Measurements from ENCODE around the gene ZBTB24.

ZBTB24 gene

GRCh38 chr6:109512271-109512817, 29.3 kb upstream of the ZBTB24 start:
- no peak for DNase-seq (ENCODE audit: low spot score in 2 of 2)
- Mint-ChIP-seq H3K36me3 (ENCODE audit: insufficient read depth) (peaks cover 2% of the 10 kb centered on the region), H3K27me3 (no peaks in the 10 kb centered on the region), H3K4me1 (peaks cover 18% of the 10 kb centered on the region), H3K4me3 (no peak overlapping the region), H3K9me3 (no peaks in the 10 kb centered on the region), H3K27ac (ENCODE audit: low read depth) (no peak overlapping the region)
- ATAC-seq (replicated peaks; ENCODE audit: extremely low read depth, poor library complexity, severe bottlenecking) = no peak

- Mint-ChIP-seq H3K9me3 (no peaks in the 10 kb centered on the region), H3K4me3 (no peak overlapping the region), H3K4me1 (peaks cover 18% of the 10 kb centered on the region), H3K36me3 (ENCODE audit: insufficient read depth) (peaks cover 2% of the 10 kb centered on the region), H3K27me3 (no peaks in the 10 kb centered on the region), H3K27ac (ENCODE audit: low read depth) (no peak overlapping the region)
- DNase-seq (ENCODE audit: low spot score in 2 of 2) (no peak), ATAC-seq (replicated peaks; ENCODE audit: extremely low read depth, poor library complexity, severe bottlenecking) (no peak)
These were observed 28.8 kb upstream of the ZBTB24 start for GRCh38 chr6:109511832-109512231.

DNA sequence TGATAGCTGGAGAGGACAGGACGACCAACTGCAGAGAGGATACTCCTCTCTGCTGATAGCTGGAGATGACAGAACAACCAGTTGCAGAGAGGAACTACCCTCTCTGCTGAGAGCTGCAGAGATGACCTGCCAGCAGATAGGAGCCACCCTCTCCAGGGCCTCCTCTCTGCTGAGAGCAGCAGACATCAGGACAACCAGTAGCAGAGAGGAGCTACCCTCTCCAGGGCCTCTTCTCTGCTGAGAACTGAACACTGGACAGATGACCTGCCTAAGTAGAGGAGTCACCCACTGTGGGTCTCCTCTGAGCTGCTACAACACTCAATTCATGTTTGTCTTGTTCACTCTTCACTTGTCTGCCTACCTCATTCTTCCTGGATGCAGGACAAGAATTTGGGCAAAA, 27.3 kb upstream of the ZBTB24 start:
- ATAC-seq (replicated peaks; ENCODE audit: extremely low read depth, poor library complexity, severe bottlenecking) = no peak
- Mint-ChIP-seq H3K27ac (ENCODE audit: low read depth) (no peak overlapping the region), H3K36me3 (ENCODE audit: insufficient read depth) (peaks cover 2% of the 10 kb centered on the region), H3K27me3 (no peaks in the 10 kb centered on the region), H3K9me3 (no peaks in the 10 kb centered on the region), H3K4me3 (no peak overlapping the region), H3K4me1 (peaks cover 8% of the 10 kb centered on the region)
- no peak for DNase-seq (ENCODE audit: low spot score in 2 of 2)

DNA sequence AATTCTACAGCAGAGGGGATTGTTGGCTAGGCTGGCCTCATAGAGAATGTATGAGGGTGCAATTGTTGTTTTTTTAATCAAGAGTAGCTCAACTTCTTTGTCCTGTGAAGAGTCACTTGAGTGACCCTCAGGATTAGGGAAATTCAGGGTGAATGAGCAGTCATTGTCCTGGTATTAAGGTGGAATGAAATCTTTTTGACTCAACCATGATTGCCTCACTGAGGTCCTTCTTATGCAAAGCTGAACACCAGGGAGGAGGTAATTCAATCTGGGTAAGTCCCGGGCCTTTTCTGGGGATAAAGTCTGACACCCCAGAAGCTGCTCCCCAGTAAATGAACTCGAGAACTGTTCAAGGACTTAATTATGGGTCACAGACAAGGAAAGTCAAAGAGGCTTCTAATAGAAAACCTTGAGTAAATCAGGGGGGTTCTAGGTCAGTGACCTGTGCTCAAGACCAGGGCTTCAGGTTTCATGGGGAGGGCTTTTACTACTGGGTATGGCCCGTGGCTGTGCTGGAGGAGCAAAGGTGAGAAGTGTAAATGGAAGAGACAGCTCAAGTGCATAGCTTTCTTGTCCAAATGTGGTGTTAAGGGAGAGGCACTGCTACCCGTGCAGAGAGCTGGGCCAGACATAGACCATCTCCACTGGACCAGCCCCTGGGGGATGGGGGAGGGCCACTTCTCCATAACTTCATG, 25.3 kb upstream of the ZBTB24 start:
- Mint-ChIP-seq H3K9me3 (no peaks in the 10 kb centered on the region), H3K27me3 (no peaks in the 10 kb centered on the region), H3K27ac (ENCODE audit: low read depth) (no peak overlapping the region), H3K4me3 (no peak overlapping the region), H3K4me1 (no peaks in the 10 kb centered on the region), H3K36me3 (ENCODE audit: insufficient read depth) (peaks cover 2% of the 10 kb centered on the region)
- ATAC-seq (replicated peaks; ENCODE audit: extremely low read depth, poor library complexity, severe bottlenecking) = no peak
- DNase-seq (ENCODE audit: low spot score in 2 of 2) = no peak

DNA sequence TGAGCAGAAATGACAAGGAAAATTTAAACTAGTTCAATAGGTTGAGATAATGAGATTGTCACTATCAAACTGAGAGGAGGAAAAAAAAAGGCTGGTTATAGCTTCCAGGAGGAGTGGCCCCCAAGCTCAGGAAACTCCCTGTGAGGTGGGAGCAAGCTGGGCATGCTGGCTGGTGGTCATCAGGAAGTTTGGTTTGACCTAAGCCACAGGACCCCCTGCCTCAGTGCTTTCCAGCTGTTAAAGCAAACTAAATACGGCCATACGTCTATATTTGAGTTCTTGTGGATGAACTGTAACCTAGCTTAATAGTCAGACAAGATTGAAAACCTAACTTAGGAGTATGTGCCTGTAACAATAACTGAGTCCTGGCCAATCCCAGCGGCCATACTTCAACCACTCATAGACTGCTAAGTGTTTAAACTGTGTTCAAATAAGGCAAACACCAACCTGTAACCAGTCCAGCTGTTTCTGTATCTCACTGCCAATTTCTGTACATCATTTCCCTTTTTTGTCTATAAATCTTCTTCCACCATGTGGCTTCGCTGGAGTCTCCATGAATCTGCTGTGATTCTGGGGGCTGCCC, 24.6 kb upstream of the ZBTB24 start:
- Mint-ChIP-seq H3K4me1 (no peaks in the 10 kb centered on the region), H3K9me3 (no peaks in the 10 kb centered on the region), H3K36me3 (ENCODE audit: insufficient read depth) (peaks cover 2% of the 10 kb centered on the region), H3K4me3 (no peak overlapping the region), H3K27me3 (peaks cover under 1% of the 10 kb centered on the region), H3K27ac (ENCODE audit: low read depth) (no peak overlapping the region)
- DNase-seq (ENCODE audit: low spot score in 2 of 2) (no peak), ATAC-seq (replicated peaks; ENCODE audit: extremely low read depth, poor library complexity, severe bottlenecking) (no peak)

DNA sequence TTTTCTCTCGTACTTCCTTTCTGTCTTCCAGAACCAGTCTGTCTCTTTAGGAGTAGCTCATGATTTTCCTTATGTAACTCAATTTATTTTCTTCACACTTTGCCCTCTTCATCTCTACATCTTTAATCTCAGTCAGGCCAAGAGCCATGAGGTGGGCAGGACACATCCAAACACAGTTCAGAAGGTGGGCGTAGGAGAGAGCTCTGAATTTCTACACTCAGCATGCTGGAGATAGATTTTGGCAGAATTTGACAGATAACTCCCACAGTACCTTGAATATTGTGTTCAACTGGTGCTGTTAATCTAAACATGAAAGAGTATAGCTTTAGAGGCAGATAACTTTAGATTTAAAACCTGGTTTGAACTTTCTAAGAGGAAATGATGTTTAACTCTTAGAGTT, 23.8 kb upstream of the ZBTB24 start:
- Mint-ChIP-seq H3K27ac (ENCODE audit: low read depth) (no peak overlapping the region), H3K36me3 (ENCODE audit: insufficient read depth) (peaks cover 2% of the 10 kb centered on the region), H3K4me1 (no peaks in the 10 kb centered on the region), H3K9me3 (no peaks in the 10 kb centered on the region), H3K27me3 (peaks cover 8% of the 10 kb centered on the region), H3K4me3 (no peak overlapping the region)
- no peak for ATAC-seq (replicated peaks; ENCODE audit: extremely low read depth, poor library complexity, severe bottlenecking)
- DNase-seq (ENCODE audit: low spot score in 2 of 2) = no peak

DNA sequence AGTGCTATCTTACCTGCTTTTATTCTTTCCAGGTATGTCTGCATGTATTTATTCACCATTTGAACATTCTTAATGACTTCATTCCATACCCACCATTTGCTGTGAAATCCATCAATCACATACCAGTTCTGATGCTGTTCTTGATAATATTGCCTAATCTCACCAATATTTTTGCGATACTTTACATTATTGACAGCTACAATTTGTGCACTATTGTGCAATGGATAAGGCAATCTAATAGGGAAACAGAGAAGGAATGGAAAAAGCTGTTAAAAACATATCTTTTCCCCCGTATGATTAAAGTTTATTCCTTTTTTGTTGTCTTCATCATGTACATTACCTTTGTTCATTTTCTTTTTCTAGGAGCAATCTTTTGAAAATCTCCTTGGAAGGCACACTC, 23.3 kb upstream of the ZBTB24 start:
- no peaks in the 10 kb centered on the region for H3K4me1 Mint-ChIP-seq
- ATAC-seq (replicated peaks; ENCODE audit: extremely low read depth, poor library complexity, severe bottlenecking) (no peak), DNase-seq (ENCODE audit: low spot score in 2 of 2) (no peak)
- H3K27me3 Mint-ChIP-seq = peaks cover 12% of the 10 kb centered on the region
- H3K4me3 Mint-ChIP-seq = no peak overlapping the region
- no peaks in the 10 kb centered on the region for H3K9me3 Mint-ChIP-seq
- H3K36me3 Mint-ChIP-seq (ENCODE audit: insufficient read depth) = peaks cover 2% of the 10 kb centered on the region
- no peak overlapping the region for H3K27ac Mint-ChIP-seq (ENCODE audit: low read depth)

- no peak overlapping the region for H3K4me3 Mint-ChIP-seq
- peaks cover 12% of the 10 kb centered on the region for H3K27me3 Mint-ChIP-seq
- DNase-seq (ENCODE audit: low spot score in 2 of 2) = no peak
- H3K36me3 Mint-ChIP-seq (ENCODE audit: insufficient read depth) = no peaks in the 10 kb centered on the region
- H3K27ac Mint-ChIP-seq (ENCODE audit: low read depth) = no peak overlapping the region
- H3K9me3 Mint-ChIP-seq = no peaks in the 10 kb centered on the region
- no peaks in the 10 kb centered on the region for H3K4me1 Mint-ChIP-seq
- ATAC-seq (replicated peaks; ENCODE audit: extremely low read depth, poor library complexity, severe bottlenecking) = no peak
These were observed 20.6 kb upstream of the ZBTB24 start for GRCh38 chr6:109503327-109504224.

DNA sequence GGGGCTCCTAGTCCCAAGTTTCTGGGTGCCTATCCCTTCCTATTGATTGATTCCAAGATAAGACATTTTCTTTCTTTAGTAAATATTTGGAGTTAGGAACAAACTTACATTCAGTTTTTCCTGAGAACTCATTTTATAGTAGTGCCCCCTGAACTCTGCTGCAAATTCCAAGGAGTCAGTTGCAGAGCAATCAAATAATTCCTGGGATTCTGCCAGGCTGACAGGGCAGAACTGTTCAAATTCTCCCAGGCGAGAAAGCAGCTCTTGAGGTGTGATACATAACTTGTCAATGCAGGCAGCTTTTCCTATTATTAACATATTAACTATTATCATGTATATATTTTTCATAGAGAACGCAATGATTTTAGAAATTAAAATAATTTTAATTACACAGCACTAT, 15.9 kb upstream of the ZBTB24 start:
- DNase-seq (ENCODE audit: low spot score in 2 of 2) (no peak), ATAC-seq (replicated peaks; ENCODE audit: extremely low read depth, poor library complexity, severe bottlenecking) (no peak)
- H3K27me3 Mint-ChIP-seq = peaks cover 12% of the 10 kb centered on the region
- no peak overlapping the region for H3K4me3 Mint-ChIP-seq
- H3K4me1 Mint-ChIP-seq = no peaks in the 10 kb centered on the region
- H3K36me3 Mint-ChIP-seq (ENCODE audit: insufficient read depth) = peaks cover 1% of the 10 kb centered on the region
- H3K9me3 Mint-ChIP-seq = no peaks in the 10 kb centered on the region
- H3K27ac Mint-ChIP-seq (ENCODE audit: low read depth) = no peak overlapping the region

DNA sequence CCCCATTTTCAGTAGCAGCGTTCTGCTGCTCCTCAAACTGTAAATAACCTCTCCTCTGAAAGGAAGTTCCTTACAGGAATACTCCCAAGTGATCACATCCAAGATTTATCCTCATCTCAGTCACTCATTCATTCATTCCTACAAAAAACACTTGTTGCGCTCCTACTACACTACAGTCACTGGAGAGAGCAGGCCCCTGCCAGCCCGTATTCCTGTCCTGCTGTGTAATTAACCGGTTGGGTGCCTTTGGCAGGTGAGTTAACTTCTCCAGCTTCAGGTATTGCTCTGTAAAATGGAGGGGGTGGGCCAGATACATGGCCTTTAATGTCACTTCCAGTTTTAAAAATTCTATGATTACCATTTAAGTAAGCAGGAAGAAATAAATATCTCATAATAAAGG, 15.0 kb upstream of the ZBTB24 start:
- H3K36me3 Mint-ChIP-seq (ENCODE audit: insufficient read depth) = peaks cover 2% of the 10 kb centered on the region

DNA sequence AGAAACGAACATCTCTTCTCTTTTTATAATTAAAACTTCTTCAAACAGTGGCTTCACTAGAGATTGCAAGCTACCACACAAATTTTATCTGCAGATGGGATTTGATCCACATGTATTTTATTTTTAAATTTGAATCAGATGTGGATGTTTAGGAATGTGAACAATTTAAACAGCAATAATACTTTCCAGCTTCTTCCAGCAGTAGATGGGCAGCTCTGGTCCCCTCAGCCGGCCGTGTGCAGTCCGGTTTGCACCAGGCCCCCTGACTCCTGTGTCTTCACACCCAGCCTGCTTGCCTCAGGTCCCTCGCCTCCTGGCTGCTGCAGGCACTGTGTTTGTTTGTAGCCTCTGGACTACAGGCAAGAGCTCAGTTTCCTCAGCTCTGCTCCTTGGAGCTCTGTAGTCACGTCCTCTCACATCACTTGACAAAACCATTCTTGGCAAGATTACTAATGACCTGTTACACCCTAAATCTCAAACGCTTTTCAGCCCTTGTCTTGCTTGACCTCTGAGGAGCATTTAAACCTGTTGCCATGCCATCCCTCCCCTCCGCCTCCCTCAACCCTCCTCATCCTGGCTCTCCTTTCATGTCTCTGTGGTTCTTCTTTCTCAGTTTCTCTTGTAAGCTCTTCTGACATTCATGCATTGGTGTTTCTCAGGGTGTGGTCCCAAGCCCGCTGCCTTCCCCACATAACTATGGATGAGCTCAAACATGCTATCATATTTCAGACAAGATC, 13.2 kb upstream of the ZBTB24 start:
- Mint-ChIP-seq H3K27me3 (no peaks in the 10 kb centered on the region), H3K27ac (ENCODE audit: low read depth) (no peak overlapping the region), H3K9me3 (no peaks in the 10 kb centered on the region), H3K4me1 (peaks cover 8% of the 10 kb centered on the region), H3K36me3 (ENCODE audit: insufficient read depth) (peaks cover 2% of the 10 kb centered on the region), H3K4me3 (no peak overlapping the region)
- ATAC-seq (replicated peaks; ENCODE audit: extremely low read depth, poor library complexity, severe bottlenecking) (no peak), DNase-seq (ENCODE audit: low spot score in 2 of 2) (no peak)

More for the DNA sequence above, 15.0 kb upstream of the ZBTB24 start:
- Mint-ChIP-seq H3K4me1 (no peaks in the 10 kb centered on the region), H3K27ac (ENCODE audit: low read depth) (no peak overlapping the region), H3K4me3 (no peak overlapping the region), H3K27me3 (peaks cover 12% of the 10 kb centered on the region), H3K9me3 (no peaks in the 10 kb centered on the region)
- DNase-seq (ENCODE audit: low spot score in 2 of 2) (no peak), ATAC-seq (replicated peaks; ENCODE audit: extremely low read depth, poor library complexity, severe bottlenecking) (no peak)

DNA sequence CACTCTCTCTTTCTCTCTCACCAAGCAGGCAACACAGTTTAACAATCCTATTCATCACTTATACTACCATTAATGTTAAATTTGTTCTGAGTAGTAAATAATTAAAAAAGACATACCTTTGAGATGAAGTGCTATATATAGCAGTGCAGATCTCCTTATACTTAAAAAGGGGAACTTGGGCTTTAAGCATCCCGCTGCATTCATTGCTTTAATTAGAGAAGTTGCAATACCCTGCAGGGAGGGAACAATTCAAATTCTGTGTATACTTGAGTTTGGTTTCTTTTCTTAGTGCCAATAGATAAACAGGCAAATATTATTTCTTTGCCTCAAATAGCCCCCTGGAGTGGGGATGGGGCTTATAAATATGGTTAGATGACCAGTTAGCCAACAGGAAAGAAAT, 10.8 kb upstream of the ZBTB24 start:
- H3K4me1 Mint-ChIP-seq = peaks cover 16% of the 10 kb centered on the region
- ATAC-seq (replicated peaks; ENCODE audit: extremely low read depth, poor library complexity, severe bottlenecking) (no peak), DNase-seq (ENCODE audit: low spot score in 2 of 2) (no peak)
- H3K4me3 Mint-ChIP-seq = no peak overlapping the region
- no peaks in the 10 kb centered on the region for H3K27me3 Mint-ChIP-seq
- peaks cover 4% of the 10 kb centered on the region for H3K36me3 Mint-ChIP-seq (ENCODE audit: insufficient read depth)
- H3K9me3 Mint-ChIP-seq = no peaks in the 10 kb centered on the region
- no peak overlapping the region for H3K27ac Mint-ChIP-seq (ENCODE audit: low read depth)
